ENCODE measurements around the gene RSU1. TPM values are rescaled to one million over a fixed set of nuclear protein-coding genes. Genes with fewer than 3 reads are reported as not detected.

Gene RSU1
- total and polyA plus RNA-seq, 10 of the 15 experiments (the other 5 are each of a cell fraction or from before 2014, with no cell fraction given) = 49.2 to 139 (median 81.3) TPM

GRCh38 chr10:16817125-16818019, at the start of gene RSU1 (continued):
- TF ChIP-seq, protein P1, sequence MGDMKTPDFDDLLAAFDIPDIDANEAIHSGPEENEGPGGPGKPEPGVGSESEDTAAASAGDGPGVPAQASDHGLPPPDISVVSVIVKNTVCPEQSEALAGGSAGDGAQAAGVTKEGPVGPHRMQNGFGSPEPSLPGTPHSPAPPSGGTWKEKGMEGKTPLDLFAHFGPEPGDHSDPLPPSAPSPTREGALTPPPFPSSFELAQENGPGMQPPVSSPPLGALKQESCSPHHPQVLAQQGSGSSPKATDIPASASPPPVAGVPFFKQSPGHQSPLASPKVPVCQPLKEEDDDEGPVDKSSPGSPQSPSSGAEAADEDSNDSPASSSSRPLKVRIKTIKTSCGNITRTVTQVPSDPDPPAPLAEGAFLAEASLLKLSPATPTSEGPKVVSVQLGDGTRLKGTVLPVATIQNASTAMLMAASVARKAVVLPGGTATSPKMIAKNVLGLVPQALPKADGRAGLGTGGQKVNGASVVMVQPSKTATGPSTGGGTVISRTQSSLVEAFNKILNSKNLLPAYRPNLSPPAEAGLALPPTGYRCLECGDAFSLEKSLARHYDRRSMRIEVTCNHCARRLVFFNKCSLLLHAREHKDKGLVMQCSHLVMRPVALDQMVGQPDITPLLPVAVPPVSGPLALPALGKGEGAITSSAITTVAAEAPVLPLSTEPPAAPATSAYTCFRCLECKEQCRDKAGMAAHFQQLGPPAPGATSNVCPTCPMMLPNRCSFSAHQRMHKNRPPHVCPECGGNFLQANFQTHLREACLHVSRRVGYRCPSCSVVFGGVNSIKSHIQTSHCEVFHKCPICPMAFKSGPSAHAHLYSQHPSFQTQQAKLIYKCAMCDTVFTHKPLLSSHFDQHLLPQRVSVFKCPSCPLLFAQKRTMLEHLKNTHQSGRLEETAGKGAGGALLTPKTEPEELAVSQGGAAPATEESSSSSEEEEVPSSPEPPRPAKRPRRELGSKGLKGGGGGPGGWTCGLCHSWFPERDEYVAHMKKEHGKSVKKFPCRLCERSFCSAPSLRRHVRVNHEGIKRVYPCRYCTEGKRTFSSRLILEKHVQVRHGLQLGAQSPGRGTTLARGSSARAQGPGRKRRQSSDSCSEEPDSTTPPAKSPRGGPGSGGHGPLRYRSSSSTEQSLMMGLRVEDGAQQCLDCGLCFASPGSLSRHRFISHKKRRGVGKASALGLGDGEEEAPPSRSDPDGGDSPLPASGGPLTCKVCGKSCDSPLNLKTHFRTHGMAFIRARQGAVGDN (IDR thresholded peaks at IDR 0.05) = peak; percentile 15
- TF ChIP-seq MEF2A (IDR thresholded peaks at IDR 0.05; ENCODE audit: insufficient read depth, low read depth, low read length) (no peak), MYC (IDR thresholded peaks at IDR 0.05; ENCODE audit: insufficient read depth, insufficient read length, insufficient replicate concordance, low read length, severe bottlenecking) (no peak), WRNIP1 (IDR thresholded peaks at IDR 0.05; ENCODE audit: borderline replicate concordance, low read depth, low read length) (no peak), PKNOX1 (IDR thresholded peaks at IDR 0.05) (peak; percentile 37; the same call in 1 of the 2 replicates), E2F8 (IDR thresholded peaks at IDR 0.05; ENCODE audit: low read depth, partially characterized antibody) (peak; percentile 68), GABPA (IDR thresholded peaks at IDR 0.05; ENCODE audit: low read depth) (no peak), DPF2 (IDR thresholded peaks at IDR 0.05) (peak; percentile 55), CHD1 (IDR thresholded peaks at IDR 0.05; ENCODE audit: low read depth, low read length) (no peak), ZNF384 (IDR thresholded peaks at IDR 0.05; ENCODE audit: borderline replicate concordance, low read depth, low read length) (no peak), MYB (IDR thresholded peaks at IDR 0.05; ENCODE audit: borderline replicate concordance, low read depth, low read length) (no peak), ZBTB40 (IDR thresholded peaks at IDR 0.05; ENCODE audit: borderline replicate concordance) (peak; percentile 18; the same call in 1 of the 2 replicates), YBX1 (IDR thresholded peaks at IDR 0.05) (no peak), ESRRA (IDR thresholded peaks at IDR 0.05; ENCODE audit: low read length) (no peak), FOXM1 (IDR thresholded peaks at IDR 0.05; ENCODE audit: low read depth, low read length) (no peak), CBX5 (IDR thresholded peaks at IDR 0.05; ENCODE audit: low read depth) (no peak), PAX8 (IDR thresholded peaks at IDR 0.05) (no peak)
